HFF-Myc (cell line): ENCODE results near the gene HSPG2.
"Not testable (repeated sequence)": the region's sequence is repeated elsewhere in the genome, so short reads cannot be mapped to it uniquely, and the experiment has no call there.

Experiments used
- DNase-seq: peaks from one replicate; pipeline ENCODE4 v3.0.0-alpha.2; 2011; ENCODE audit warnings: low read depth; ENCODE audit errors: extremely low read depth
- H3K4me3 ChIP-seq: replicated peaks from 2 replicates; pipeline ENCODE4 v1.5.1; 2011; ENCODE audit warnings: low read depth, mild to moderate bottlenecking, control low read depth, low read length
- TF ChIP-seq, protein P1 (sequence below): IDR thresholded peaks from 2 replicates; pipeline ENCODE4 v1.5.1; 2012; ENCODE audit warnings: mild to moderate bottlenecking, low read depth, low read length, control low read depth; ENCODE audit errors: missing control alignments

HSPG2 gene

GRCh38 chr1:21910558-21911204 is 26.4 kb downstream of the HSPG2 start:
- no peak for DNase-seq
- TF ChIP-seq, protein P1, sequence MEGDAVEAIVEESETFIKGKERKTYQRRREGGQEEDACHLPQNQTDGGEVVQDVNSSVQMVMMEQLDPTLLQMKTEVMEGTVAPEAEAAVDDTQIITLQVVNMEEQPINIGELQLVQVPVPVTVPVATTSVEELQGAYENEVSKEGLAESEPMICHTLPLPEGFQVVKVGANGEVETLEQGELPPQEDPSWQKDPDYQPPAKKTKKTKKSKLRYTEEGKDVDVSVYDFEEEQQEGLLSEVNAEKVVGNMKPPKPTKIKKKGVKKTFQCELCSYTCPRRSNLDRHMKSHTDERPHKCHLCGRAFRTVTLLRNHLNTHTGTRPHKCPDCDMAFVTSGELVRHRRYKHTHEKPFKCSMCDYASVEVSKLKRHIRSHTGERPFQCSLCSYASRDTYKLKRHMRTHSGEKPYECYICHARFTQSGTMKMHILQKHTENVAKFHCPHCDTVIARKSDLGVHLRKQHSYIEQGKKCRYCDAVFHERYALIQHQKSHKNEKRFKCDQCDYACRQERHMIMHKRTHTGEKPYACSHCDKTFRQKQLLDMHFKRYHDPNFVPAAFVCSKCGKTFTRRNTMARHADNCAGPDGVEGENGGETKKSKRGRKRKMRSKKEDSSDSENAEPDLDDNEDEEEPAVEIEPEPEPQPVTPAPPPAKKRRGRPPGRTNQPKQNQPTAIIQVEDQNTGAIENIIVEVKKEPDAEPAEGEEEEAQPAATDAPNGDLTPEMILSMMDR: no peak
- no peak overlapping the region for H3K4me3 ChIP-seq

DNA sequence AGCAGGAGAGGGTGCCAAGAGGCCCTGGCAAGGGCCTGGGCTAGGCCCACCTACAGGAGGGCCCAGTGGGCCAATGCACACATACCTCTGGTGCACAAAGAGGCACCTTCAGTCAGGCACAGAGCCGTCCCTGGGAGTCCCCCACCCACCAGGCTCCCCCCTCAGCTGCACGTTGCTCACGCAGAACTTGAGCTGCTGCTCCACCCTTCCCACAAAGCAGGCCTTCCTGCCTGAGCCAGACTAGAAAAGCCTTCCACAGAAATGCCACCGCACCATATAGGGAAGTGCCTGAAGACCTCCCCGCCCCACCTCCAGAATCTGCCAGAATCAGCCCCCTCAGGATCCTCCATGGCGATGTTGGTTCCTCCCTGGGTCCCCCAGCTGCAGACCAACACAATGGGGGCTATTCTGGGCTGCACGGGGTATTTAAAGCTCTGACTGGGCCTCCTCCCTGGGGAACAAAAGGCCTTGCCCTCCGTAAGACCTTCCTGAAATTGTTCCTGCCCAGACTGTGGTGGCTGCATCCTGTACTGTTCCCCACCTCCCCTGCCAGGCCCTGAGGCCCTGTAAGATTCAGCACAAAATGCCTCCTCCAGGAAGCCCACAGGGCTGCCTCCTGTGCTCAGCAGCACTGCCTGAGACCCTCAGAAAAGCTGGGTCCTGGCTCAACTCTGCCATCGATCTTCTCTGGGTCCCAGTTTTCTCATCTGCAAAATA is 27.2 kb downstream of the HSPG2 start:
- TF ChIP-seq, protein P1: no peak
- DNase-seq: no peak
- H3K4me3 ChIP-seq: no peak overlapping the region

GRCh38 chr1:21909286-21909759 is 27.8 kb downstream of the HSPG2 start:
- TF ChIP-seq, protein P1: no peak
- no peak for DNase-seq
- H3K4me3 ChIP-seq: no peak overlapping the region

DNA sequence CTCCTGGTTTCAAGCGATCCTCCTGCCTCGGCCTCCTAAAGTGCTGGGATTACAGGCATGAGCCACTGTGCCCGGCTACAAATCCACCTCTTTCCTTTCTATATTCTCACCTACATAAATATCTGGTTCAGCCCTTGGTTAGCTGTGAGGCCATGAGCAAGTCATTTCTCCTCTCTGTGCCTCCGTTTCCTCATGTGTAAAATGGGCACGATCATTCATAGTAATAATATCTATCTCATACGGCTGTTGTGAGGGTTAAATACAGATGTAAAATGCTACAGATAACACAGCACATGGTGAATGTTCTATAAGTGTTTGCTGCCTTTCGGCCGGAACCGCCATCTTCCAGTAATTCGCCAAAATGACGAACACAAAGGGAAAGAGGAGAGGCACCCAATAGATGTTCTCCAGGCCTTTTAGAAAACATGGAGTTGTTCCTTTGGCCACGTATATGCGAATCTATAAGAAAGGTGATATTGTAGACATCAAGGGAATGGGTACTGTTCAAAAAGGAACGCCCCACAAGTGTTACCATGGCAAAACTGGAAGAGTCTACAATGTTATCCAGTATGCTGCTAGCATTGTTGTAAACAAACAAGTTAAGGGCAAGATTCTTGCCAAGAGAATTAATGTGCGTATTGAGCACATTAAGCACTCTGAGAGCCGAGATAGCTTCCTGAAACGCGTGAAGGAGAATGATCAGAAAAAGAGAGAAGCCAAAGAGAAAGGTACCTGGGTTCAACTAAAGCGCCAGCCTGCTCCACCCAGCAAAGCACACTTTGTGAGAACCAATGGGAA is 29.2 kb downstream of the HSPG2 start:
- DNase-seq, H3K4me3 ChIP-seq: not testable (repeated sequence)

DNA sequence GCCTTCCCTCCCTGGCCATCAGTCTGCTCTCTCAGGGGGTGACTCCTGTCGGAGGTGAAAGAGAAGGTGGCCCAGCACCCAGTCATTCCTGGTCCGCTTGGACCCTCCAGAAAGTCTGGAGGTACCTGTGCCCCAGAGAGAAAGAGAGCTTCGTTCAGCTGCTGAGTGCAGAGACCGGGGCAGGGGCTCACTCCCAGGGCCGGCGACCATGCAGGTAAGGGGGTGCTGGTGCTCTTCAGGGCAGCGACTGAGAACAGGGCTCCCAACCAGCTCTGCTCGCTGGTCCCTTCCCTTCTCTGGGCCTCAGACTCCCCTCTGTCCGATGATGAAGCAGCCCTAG is 30.1 kb downstream of the HSPG2 start:
- no peak for DNase-seq
- no peak overlapping the region for H3K4me3 ChIP-seq
- TF ChIP-seq, protein P1: no peak

- DNase-seq: no peak
- TF ChIP-seq, protein P1: no peak
- no peak overlapping the region for H3K4me3 ChIP-seq
Measured at GRCh38 chr1:21906173-21907078, 30.7 kb downstream of the HSPG2 start.
